Nephron progenitor cell (in vitro differentiated cells): ENCODE measurements around the gene CHRNA4.

Experiments used
- DNase-seq: peaks from one replicate; pipeline ENCODE4 v3.0.0; 2021
- H3K27ac Mint-ChIP-seq: 2 replicates; pipeline ENCODE4 v1.8.0; 2021; ENCODE audit warnings: mild to moderate bottlenecking, moderate library complexity, mixed read lengths
- H3K27me3 Mint-ChIP-seq: 2 replicates; pipeline ENCODE4 v1.8.0; 2021; ENCODE audit warnings: mild to moderate bottlenecking, low read depth, mixed read lengths; ENCODE audit not compliant: poor library complexity
- H3K36me3 Mint-ChIP-seq: 2 replicates; pipeline ENCODE4 v1.8.0; 2021; ENCODE audit warnings: low read depth, mixed read lengths
- H3K4me1 Mint-ChIP-seq: 2 replicates; pipeline ENCODE4 v1.8.0; 2021; ENCODE audit warnings: mixed read lengths
- H3K4me3 Mint-ChIP-seq: 2 replicates; pipeline ENCODE4 v1.8.0; 2021; ENCODE audit warnings: mild to moderate bottlenecking, moderate library complexity, mixed read lengths
- H3K9me3 Mint-ChIP-seq: 2 replicates; pipeline ENCODE4 v1.8.0; 2021; ENCODE audit warnings: mild to moderate bottlenecking, moderate library complexity, mixed read lengths
- TF ChIP-seq, protein P1 (sequence below): fragments of 200-600 bp; sonication (generic); IDR thresholded peaks from 2 replicates; pipeline ENCODE4 v1.5.0; 2021; ENCODE audit warnings: antibody characterized with exemption

Gene CHRNA4

DNA sequence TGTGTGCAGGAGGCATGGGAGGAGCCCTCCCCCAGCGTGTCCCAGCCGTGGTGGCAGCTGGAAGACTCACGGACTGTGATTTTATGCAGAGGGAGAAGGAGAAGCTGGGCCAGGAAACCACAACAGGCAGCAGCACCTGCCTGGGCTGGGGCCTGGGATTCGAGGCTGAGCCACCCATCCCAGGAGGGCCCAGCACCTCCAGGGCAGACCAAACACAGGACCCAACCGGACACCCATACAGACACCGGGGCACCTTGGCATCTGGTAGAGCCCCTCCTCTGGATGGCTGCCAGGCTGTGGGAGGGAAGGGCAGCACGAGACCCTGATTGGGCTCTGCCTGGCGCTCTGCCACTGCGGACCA is 41.7 kb upstream of the CHRNA4 start:
- H3K27ac Mint-ChIP-seq: no peak overlapping the region
- no peaks in the 10 kb centered on the region for H3K4me1 Mint-ChIP-seq
- H3K27me3 Mint-ChIP-seq: peaks cover 19% of the 10 kb centered on the region
- TF ChIP-seq, protein P1, sequence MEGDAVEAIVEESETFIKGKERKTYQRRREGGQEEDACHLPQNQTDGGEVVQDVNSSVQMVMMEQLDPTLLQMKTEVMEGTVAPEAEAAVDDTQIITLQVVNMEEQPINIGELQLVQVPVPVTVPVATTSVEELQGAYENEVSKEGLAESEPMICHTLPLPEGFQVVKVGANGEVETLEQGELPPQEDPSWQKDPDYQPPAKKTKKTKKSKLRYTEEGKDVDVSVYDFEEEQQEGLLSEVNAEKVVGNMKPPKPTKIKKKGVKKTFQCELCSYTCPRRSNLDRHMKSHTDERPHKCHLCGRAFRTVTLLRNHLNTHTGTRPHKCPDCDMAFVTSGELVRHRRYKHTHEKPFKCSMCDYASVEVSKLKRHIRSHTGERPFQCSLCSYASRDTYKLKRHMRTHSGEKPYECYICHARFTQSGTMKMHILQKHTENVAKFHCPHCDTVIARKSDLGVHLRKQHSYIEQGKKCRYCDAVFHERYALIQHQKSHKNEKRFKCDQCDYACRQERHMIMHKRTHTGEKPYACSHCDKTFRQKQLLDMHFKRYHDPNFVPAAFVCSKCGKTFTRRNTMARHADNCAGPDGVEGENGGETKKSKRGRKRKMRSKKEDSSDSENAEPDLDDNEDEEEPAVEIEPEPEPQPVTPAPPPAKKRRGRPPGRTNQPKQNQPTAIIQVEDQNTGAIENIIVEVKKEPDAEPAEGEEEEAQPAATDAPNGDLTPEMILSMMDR: no peak
- H3K36me3 Mint-ChIP-seq: no peaks in the 10 kb centered on the region
- DNase-seq: no peak
- no peaks in the 10 kb centered on the region for H3K9me3 Mint-ChIP-seq
- H3K4me3 Mint-ChIP-seq: no peak overlapping the region

DNA sequence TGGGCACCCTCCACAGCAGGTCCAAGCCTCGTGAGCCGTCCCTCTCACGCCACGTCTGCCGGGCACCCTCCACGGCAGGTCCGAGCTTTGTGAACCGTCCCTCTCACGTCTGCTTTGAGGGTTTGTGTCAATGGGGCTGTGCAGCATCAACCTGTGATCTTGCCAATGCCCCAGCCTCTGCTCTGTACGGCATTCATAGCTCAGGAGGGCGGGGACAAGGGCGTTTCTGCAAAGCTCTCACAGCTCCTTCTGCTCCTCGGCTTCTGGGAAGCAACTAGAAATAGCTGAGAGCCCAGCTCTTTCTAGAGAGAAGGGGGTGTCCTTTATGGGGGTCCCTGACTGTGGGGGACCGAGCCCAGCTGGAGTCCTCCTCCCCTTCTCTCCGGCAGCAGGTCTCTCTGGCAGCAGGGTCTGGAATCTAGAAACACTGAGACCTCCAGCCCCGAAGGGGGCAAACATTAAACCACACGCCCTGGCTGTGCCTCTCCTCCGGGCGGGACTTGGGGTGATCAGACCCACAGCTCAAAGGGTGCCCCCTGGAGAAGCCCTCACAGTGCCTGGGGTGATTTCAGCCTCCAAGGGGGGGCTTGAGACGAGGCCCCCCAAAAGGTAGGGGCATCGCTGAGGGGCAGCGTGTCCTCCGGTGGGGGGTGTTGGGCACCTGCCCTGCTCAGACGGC is 41.2 kb upstream of the CHRNA4 start:
- Mint-ChIP-seq H3K27me3 (peaks cover 19% of the 10 kb centered on the region), H3K4me3 (no peak overlapping the region), H3K4me1 (no peaks in the 10 kb centered on the region), H3K27ac (no peak overlapping the region), H3K9me3 (no peaks in the 10 kb centered on the region), H3K36me3 (no peaks in the 10 kb centered on the region)
- TF ChIP-seq, protein P1: no peak
- no peak for DNase-seq

DNA sequence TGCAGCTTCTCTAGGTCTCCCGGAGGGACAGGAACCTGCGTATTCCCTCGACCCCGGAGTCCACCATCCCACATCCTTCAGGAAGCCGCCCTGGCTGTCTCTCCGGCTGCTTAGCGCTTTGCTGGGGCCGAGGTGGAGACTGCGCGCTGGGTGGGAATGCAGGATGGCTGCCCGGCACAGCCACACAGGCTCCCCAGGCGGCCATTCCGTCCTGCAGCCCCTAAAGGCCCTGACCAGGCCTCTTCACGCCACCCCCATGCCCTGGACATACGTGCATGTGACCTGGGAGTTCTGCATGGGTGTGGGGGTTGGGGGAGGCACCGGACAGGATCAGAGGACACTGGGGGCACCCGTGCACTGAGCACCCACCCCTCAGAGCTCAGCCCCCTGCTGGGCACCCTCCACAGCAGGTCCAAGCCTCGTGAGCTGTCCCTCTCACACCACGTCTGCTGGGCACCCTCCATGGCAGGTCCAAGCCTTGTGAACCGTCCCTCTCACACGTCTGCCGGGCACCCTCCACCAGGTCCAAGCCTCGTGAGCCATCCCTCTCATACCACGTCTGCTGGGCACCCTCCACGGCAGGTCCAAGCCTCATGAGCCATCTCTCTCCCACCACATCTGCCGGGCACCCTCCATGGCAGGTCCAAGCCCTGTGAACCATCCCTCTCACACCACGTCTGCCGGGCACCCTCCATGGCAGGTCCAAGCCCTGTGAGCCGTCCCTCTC is 40.4 kb upstream of the CHRNA4 start:
- H3K27me3 Mint-ChIP-seq: peaks cover 19% of the 10 kb centered on the region
- H3K9me3 Mint-ChIP-seq: no peaks in the 10 kb centered on the region
- no peak overlapping the region for H3K27ac Mint-ChIP-seq
- no peak overlapping the region for H3K4me3 Mint-ChIP-seq
- no peaks in the 10 kb centered on the region for H3K4me1 Mint-ChIP-seq
- TF ChIP-seq, protein P1: no peak
- H3K36me3 Mint-ChIP-seq: no peaks in the 10 kb centered on the region
- no peak for DNase-seq

DNA sequence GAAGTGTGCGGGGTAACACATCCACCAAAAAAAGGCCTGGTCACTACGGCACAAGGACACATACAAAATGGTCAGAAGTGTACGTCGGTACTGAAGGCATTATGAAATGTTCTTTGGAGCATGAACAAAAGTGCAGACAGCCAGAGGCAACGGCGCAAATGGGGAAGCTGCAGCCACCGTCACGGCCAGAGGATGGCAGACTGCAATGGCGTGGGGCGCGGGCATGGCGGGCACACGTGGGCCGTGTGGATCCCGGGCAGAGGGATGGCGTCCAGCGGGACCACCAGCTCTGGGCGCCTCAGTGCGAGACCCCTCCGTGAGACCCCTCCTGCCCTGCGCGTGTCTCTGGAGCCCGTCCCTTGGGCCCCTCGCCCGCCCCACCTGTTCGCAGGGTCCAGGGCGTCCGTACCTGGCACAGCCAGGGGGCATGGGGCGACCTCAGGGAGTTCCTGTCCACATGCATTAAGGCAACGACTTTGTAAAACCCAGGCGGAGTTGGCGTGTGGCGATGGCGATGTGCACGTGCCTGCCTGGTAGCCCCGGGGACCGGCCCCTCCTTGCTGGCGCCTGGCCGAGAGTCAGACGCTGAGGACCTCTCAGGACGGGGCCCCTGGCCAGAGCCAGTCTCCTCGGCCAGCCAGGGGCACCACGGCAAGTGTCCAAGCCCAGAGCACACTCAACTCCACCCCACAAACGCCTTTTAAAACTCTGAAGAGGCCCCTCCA is 39.5 kb upstream of the CHRNA4 start:
- TF ChIP-seq, protein P1: no peak
- Mint-ChIP-seq H3K27me3 (peaks cover 22% of the 10 kb centered on the region), H3K9me3 (no peaks in the 10 kb centered on the region), H3K36me3 (no peaks in the 10 kb centered on the region), H3K4me3 (no peak overlapping the region), H3K27ac (no peak overlapping the region), H3K4me1 (no peaks in the 10 kb centered on the region)
- no peak for DNase-seq

DNA sequence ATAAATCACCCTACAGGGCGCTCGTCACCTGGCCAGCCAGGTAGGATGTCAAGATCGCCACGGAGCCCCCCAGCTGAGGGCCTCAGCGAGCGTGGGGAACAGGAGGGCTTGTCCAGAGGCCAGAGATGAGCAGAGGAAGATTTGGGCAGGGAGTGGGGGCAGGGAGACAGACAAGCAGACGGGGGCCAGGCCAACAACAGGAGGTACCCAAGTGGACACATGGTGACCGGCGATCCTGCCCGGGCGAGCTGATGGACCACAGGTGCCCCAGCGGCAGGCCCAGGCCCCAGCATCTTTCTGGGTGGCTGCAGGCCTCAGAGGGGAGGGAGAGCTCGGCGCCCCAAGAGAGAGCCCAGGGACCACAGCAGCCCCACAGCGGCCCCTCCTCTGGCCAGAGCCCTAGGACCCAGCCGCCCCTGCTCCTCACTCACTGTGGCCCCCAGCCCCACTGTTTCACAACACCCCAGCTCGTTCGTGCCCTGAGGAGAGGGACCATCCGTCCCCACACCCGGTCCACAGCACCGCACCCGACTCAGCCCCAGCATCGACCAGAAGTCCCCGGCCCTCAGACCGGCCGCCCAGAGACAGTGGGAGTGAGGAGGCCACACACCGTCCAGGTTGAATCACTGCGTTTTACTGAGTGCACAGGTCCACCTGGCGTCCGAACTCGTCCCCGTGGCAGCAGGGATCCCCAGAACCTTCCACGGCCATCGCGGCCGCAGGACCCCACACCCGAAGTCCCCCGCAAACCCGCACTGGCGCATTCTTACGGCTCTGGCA is 38.6 kb upstream of the CHRNA4 start:
- DNase-seq: no peak
- Mint-ChIP-seq H3K9me3 (no peaks in the 10 kb centered on the region), H3K27ac (no peak overlapping the region), H3K4me1 (no peaks in the 10 kb centered on the region), H3K27me3 (peaks cover 31% of the 10 kb centered on the region), H3K36me3 (no peaks in the 10 kb centered on the region), H3K4me3 (no peak overlapping the region)
- TF ChIP-seq, protein P1: no peak
